ENCODE data around the gene RMI1.
A peak's percentile ranks its signal among the peaks of the same experiment; 100 is the strongest.
"Not testable (repeated sequence)": the region's sequence is repeated elsewhere in the genome, so short reads cannot be mapped to it uniquely, and the experiment has no call there.

The RMI1 gene

GRCh38 chr9:83980395-83981125 is at the start of gene RMI1:
TSS of gene RMI1 (plus strand) at chr9:83980805. CDS start at chr9:84000987, 20,182 bp downstream.
- peak; percentile 98 for DNase-seq (ENCODE audit: low read depth)

GRCh38 chr9:83930881-83931280 is 49.7 kb upstream of the RMI1 start:
- DNase-seq (ENCODE audit: low read depth): no peak

- DNase-seq (ENCODE audit: low read depth): no peak
These were observed 48.6 kb upstream of the RMI1 start for GRCh38 chr9:83932011-83932410.

GRCh38 chr9:83932851-83933250 is 47.8 kb upstream of the RMI1 start:
- DNase-seq (ENCODE audit: low read depth): no peak

- DNase-seq (ENCODE audit: low read depth): no peak
These were observed 46.8 kb upstream of the RMI1 start for GRCh38 chr9:83933790-83934189.

- no peak for DNase-seq (ENCODE audit: low read depth)
These were observed 45.9 kb upstream of the RMI1 start for GRCh38 chr9:83934569-83935275.

GRCh38 chr9:83935276-83935935 is 45.2 kb upstream of the RMI1 start:
- DNase-seq (ENCODE audit: low read depth): no peak

GRCh38 chr9:83936523-83936922 is 44.1 kb upstream of the RMI1 start:
- DNase-seq (ENCODE audit: low read depth): no peak

GRCh38 chr9:83937861-83938455 is 42.6 kb upstream of the RMI1 start:
- no peak for DNase-seq (ENCODE audit: low read depth)

- no peak for DNase-seq (ENCODE audit: low read depth)
These were observed 39.9 kb upstream of the RMI1 start for GRCh38 chr9:83940590-83941303.

GRCh38 chr9:83948096-83948495 is 32.5 kb upstream of the RMI1 start:
- not testable (repeated sequence) for DNase-seq (ENCODE audit: low read depth)

GRCh38 chr9:83956086-83956435 is 24.5 kb upstream of the RMI1 start:
- no peak for DNase-seq (ENCODE audit: low read depth)

- peak; percentile 62 for DNase-seq (ENCODE audit: low read depth)
These were observed 24.0 kb upstream of the RMI1 start for GRCh38 chr9:83956436-83957247.

GRCh38 chr9:83957248-83957513 is 23.4 kb upstream of the RMI1 start:
- no peak for DNase-seq (ENCODE audit: low read depth)

GRCh38 chr9:83959061-83959460 is 21.5 kb upstream of the RMI1 start:
- DNase-seq (ENCODE audit: low read depth): no peak

GRCh38 chr9:83960991-83961390 is 19.6 kb upstream of the RMI1 start:
- DNase-seq (ENCODE audit: low read depth): no peak

- no peak for DNase-seq (ENCODE audit: low read depth)
These were observed 18.4 kb upstream of the RMI1 start for GRCh38 chr9:83962165-83962564.

GRCh38 chr9:83964973-83965349 is 15.6 kb upstream of the RMI1 start:
- DNase-seq (ENCODE audit: low read depth): no peak

GRCh38 chr9:83965350-83966208 is 15.0 kb upstream of the RMI1 start:
- no peak for DNase-seq (ENCODE audit: low read depth)

- DNase-seq (ENCODE audit: low read depth): no peak
These were observed 14.4 kb upstream of the RMI1 start for GRCh38 chr9:83966209-83966582.

- no peak for DNase-seq (ENCODE audit: low read depth)
These were observed 13.5 kb upstream of the RMI1 start for GRCh38 chr9:83967073-83967472.
